GM21526 (cell line): ENCODE measurements around the gene CAAP1.
"Not testable (repeated sequence)": the region's sequence is repeated elsewhere in the genome, so short reads cannot be mapped to it uniquely, and the experiment has no call there.

Experiments used
- ATAC-seq: cut with Tn5 transposase; IDR thresholded peaks from one replicate; pipeline ENCODE4 v1.9.1; 2021; ENCODE audit warnings: moderate library complexity; ENCODE audit not compliant: unreplicated experiment, low FRiP score

The CAAP1 gene

GRCh38 chr9:26892251-26893029, at the start of gene CAAP1:
Gene CAAP1 (minus strand): TSS chr9:26892802. CDS start chr9:26892715, 87 bp downstream.
- peak; percentile 95 for ATAC-seq

GRCh38 chr9:26940779-26941178, 48.2 kb upstream of the CAAP1 start:
- ATAC-seq, result no peak

GRCh38 chr9:26939955-26940711, 47.5 kb upstream of the CAAP1 start:
- ATAC-seq, result no peak

GRCh38 chr9:26937816-26938371, 45.3 kb upstream of the CAAP1 start:
- ATAC-seq, result no peak

- ATAC-seq, result no peak
Measured at GRCh38 chr9:26935847-26936246, 43.2 kb upstream of the CAAP1 start.

- ATAC-seq, result no peak
Measured at GRCh38 chr9:26928902-26929495, 36.4 kb upstream of the CAAP1 start.

GRCh38 chr9:26925609-26926008, 33.0 kb upstream of the CAAP1 start:
- no peak for ATAC-seq

GRCh38 chr9:26919698-26920097, 27.1 kb upstream of the CAAP1 start:
- no peak for ATAC-seq

- ATAC-seq, result no peak
Measured at GRCh38 chr9:26913138-26913668, 20.6 kb upstream of the CAAP1 start.

- no peak for ATAC-seq
Measured at GRCh38 chr9:26904671-26905070, 12.1 kb upstream of the CAAP1 start.

- no peak for ATAC-seq
Measured at GRCh38 chr9:26904070-26904469, 11.5 kb upstream of the CAAP1 start.

- no peak for ATAC-seq
Measured at GRCh38 chr9:26893030-26893676, 551 bp upstream of the CAAP1 start.

- no peak for ATAC-seq
Measured at GRCh38 chr9:26891726-26892125, 876 bp downstream of the CAAP1 start.

- ATAC-seq, result no peak
Measured at GRCh38 chr9:26888271-26888670, 4.3 kb downstream of the CAAP1 start.

- no peak for ATAC-seq
Measured at GRCh38 chr9:26882154-26882553, 10.4 kb downstream of the CAAP1 start.

GRCh38 chr9:26880262-26880661, 12.3 kb downstream of the CAAP1 start:
- no peak for ATAC-seq

GRCh38 chr9:26875155-26875554, 17.4 kb downstream of the CAAP1 start:
- ATAC-seq, result not testable (repeated sequence)

- ATAC-seq, result no peak
Measured at GRCh38 chr9:26870292-26870691, 22.3 kb downstream of the CAAP1 start.

GRCh38 chr9:26863074-26863473, 29.5 kb downstream of the CAAP1 start:
- no peak for ATAC-seq

GRCh38 chr9:26856413-26857032, 36.1 kb downstream of the CAAP1 start:
- peak; percentile 73 for ATAC-seq
